ENCODE results near the gene PRRT1.

- TF ChIP-seq EP300 (IDR thresholded peaks at IDR 0.05), result no peak
- no peak for TF ChIP-seq POLR2A (IDR thresholded peaks at IDR 0.05; ENCODE audit: low read depth)
- TF ChIP-seq CTCF (IDR thresholded peaks at IDR 0.05), result no peak
- TF ChIP-seq POLR2AphosphoS5 (IDR thresholded peaks at IDR 0.05), result peak; percentile 92 to 96
Observed at GRCh38 chr6:32175711-32176475, 24.2 kb upstream of the PRRT1 start, which contains the start of gene AGPAT1.

All from esophagus muscularis mucosa (tissue), 4 donors.